ENCODE results near the gene ATG10.
A peak's percentile ranks its signal among the peaks of the same experiment; 100 is the strongest.
"Not testable (repeated sequence)": the region's sequence is repeated elsewhere in the genome, so short reads cannot be mapped to it uniquely, and the experiment has no call there.

The ATG10 gene

GRCh38 chr5:82066791-82067190, 95.0 kb downstream of the ATG10 start:
- DNase-seq (ENCODE audit: low spot score), result no peak
- TF ChIP-seq CTCF (IDR thresholded peaks at IDR 0.05; ENCODE audit: extremely low read depth, missing control alignments), result no peak

GRCh38 chr5:82068042-82068441, 96.2 kb downstream of the ATG10 start:
- not testable (repeated sequence) for DNase-seq (ENCODE audit: low spot score)

GRCh38 chr5:82068723-82069122, 96.9 kb downstream of the ATG10 start:
- TF ChIP-seq CTCF (IDR thresholded peaks at IDR 0.05; ENCODE audit: extremely low read depth, missing control alignments), result no peak
- DNase-seq (ENCODE audit: low spot score), result peak; percentile 9

DNA sequence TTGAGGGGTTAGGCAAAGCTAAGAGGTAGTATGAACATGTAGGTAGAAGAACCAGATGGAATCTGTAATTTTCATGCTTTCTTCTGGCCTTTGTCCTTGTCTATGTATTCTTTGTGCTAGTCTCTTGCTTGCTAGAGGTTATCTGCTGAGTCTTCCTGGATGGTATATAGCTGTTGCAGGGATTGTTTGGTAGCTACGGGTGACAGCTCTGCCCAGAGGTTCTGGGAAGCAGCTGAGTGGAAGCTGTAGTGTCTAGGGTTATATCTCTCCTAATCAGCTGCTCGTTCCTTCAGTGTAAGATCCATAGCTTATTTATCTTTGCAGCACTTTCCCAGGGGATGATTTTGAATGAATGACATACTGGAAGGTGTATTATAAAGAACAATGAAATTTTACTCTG, 100.3 kb downstream of the ATG10 start:
- TF ChIP-seq CTCF (IDR thresholded peaks at IDR 0.05; ENCODE audit: extremely low read depth, missing control alignments), result no peak
- DNase-seq (ENCODE audit: low spot score), result no peak

- TF ChIP-seq CTCF (IDR thresholded peaks at IDR 0.05; ENCODE audit: extremely low read depth, missing control alignments), result no peak
- DNase-seq (ENCODE audit: low spot score), result no peak
Observed at GRCh38 chr5:82073179-82073578, 101.4 kb downstream of the ATG10 start.

DNA sequence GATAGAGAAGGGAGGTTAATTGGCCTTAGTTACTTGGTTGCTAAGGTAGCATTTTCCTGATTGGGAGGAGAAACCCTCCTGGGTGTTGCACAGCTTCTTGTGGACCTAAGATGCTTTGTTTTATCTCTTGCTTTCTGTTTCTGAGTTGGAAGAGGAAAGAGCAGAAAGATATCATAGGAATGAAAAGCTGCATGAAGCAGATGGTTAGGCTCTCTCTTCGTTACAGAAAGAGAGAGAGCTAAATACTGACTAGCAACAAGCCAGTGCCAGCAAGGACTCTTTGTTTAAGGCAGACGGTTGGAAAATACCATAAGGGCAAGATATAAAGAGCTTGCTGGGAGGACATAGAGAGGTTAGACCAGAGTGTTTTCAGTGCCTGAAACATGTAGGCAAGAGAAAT, 103.1 kb downstream of the ATG10 start:
- DNase-seq (ENCODE audit: low spot score), result no peak
- no peak for TF ChIP-seq CTCF (IDR thresholded peaks at IDR 0.05; ENCODE audit: extremely low read depth, missing control alignments)

- no peak for DNase-seq (ENCODE audit: low spot score)
- TF ChIP-seq CTCF (IDR thresholded peaks at IDR 0.05; ENCODE audit: extremely low read depth, missing control alignments), result no peak
Observed at GRCh38 chr5:82077496-82077895, 105.7 kb downstream of the ATG10 start.

DNA sequence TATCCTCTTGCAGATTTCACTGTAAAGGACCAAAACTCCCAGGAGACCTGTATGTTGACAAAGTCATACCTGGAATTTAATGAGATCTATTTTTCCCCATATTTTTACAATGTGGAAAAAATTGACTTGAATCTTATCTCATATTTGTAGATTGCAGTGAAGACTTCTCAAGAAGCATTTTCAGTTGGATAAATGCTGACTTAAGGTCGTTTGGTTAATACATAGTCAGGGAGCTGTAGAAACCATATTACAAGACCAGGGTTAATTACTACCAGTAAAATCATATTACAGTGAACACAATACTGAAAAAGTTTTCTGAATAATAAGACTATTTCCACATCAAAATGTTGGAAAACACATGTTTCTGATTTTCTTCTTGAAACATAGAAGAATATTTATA, 119.8 kb downstream of the ATG10 start:
- DNase-seq (ENCODE audit: low spot score), result no peak
- TF ChIP-seq CTCF (IDR thresholded peaks at IDR 0.05; ENCODE audit: extremely low read depth, missing control alignments), result no peak
